ENCODE data around the gene SND1.

DNA sequence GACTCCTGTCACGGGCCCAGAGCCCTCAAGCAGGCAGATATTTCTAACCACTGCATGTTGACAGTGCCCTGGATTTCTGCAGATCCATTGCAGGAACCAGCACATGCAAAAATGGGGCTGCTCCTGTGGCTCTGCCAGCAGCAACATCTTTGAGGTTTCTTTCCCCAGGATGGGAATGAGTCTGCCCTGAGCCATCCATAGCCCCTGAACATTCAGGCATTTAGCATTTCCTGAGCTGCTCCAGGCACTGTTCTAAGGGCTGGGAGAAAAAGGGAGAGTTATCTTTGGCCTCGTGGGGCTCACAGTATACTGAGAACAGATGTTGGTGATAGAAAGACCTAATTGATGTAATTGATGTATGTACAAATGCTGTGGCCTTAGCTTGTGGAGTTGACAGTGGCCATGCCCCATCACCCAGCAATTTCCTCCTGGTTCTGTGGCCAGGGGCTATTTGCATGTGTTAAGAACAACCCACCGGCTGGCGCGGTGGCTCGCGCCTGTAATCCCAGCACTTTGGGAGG lies 445.3 kb downstream of the SND1 start:
- TF ChIP-seq, protein P1, sequence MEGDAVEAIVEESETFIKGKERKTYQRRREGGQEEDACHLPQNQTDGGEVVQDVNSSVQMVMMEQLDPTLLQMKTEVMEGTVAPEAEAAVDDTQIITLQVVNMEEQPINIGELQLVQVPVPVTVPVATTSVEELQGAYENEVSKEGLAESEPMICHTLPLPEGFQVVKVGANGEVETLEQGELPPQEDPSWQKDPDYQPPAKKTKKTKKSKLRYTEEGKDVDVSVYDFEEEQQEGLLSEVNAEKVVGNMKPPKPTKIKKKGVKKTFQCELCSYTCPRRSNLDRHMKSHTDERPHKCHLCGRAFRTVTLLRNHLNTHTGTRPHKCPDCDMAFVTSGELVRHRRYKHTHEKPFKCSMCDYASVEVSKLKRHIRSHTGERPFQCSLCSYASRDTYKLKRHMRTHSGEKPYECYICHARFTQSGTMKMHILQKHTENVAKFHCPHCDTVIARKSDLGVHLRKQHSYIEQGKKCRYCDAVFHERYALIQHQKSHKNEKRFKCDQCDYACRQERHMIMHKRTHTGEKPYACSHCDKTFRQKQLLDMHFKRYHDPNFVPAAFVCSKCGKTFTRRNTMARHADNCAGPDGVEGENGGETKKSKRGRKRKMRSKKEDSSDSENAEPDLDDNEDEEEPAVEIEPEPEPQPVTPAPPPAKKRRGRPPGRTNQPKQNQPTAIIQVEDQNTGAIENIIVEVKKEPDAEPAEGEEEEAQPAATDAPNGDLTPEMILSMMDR (IDR thresholded peaks at IDR 0.05), result no peak
- no peak for TF ChIP-seq POLR2A (IDR thresholded peaks at IDR 0.05)

Measured in vagina (tissue), 2 donors.